IMR-90 (cell line): Measurements from ENCODE around the gene RGS10. TPM values are rescaled to one million over a fixed set of nuclear protein-coding genes. Genes with fewer than 3 reads are reported as not detected.

Source experiments
- ATAC-seq: fragments of 200-7000 bp; cut with Tn5 transposase; 2 replicates; pipeline ENCODE4 v1.9.1; 2020; ENCODE audit warnings: low read depth, mild to moderate bottlenecking, moderate library complexity
- BruUV-seq: library from RNA; stranded (reverse); fragments of 400-500 nt; replicated peaks from 2 replicates; lab custom pipeline; 2021; lab: Mats Ljungman, UMichigan
- CTCF ChIA-PET: fragments of 300-600 bp; formaldehyde crosslinking; extraction: SDS; loops from one replicate; lab custom pipeline; 2021; ENCODE audit warnings: antibody characterized with exemption; lab: Yijun Ruan, JAX
- POLR2A ChIA-PET: fragments of 300-600 bp; sonication (Branson Sonifier 250); formaldehyde crosslinking; loops from one replicate; lab custom pipeline; 2022; ENCODE audit warnings: antibody characterized with exemption; ENCODE audit not compliant: unreplicated experiment; lab: Charles Lee
- DNase-seq: peaks from one replicate; pipeline ENCODE4 v3.0.0; 2013
- H2AFZ ChIP-seq: replicated peaks from 2 replicates; pipeline ENCODE3; 2013; ENCODE audit warnings: low read length, mild to moderate bottlenecking; ENCODE audit not compliant: poor library complexity
- H2AK5ac ChIP-seq: 2 replicates; pipeline ENCODE4 v1.6.1; 2013; ENCODE audit warnings: low read depth, low read length, inconsistent platforms
- H2AK9ac ChIP-seq: replicated peaks from 2 replicates; pipeline ENCODE3; 2013; ENCODE audit warnings: mild to moderate bottlenecking, low read depth, low read length, moderate library complexity; ENCODE audit not compliant: poor library complexity
- H2BK120ac ChIP-seq: 2 replicates; pipeline ENCODE4 v1.6.1; 2013; ENCODE audit warnings: low read depth, low read length, inconsistent platforms
- H2BK15ac ChIP-seq: 3 replicates; pipeline ENCODE4 v1.6.1; 2013; ENCODE audit warnings: low read depth, low read length, inconsistent platforms
- H2BK20ac ChIP-seq: 2 replicates; pipeline ENCODE4 v1.6.1; 2013; ENCODE audit warnings: low read depth, mild to moderate bottlenecking, inconsistent platforms, low read length, moderate library complexity
- H2BK5ac ChIP-seq: 2 replicates; pipeline ENCODE4 v1.6.1; 2013; ENCODE audit warnings: mild to moderate bottlenecking, low read depth, low read length, inconsistent platforms; ENCODE audit not compliant: poor library complexity, severe bottlenecking
- H3K14ac ChIP-seq: replicated peaks from 2 replicates; pipeline ENCODE4 v1.6.1; 2013; ENCODE audit warnings: low read depth, low read length, inconsistent platforms
- H3K18ac ChIP-seq: 2 replicates; pipeline ENCODE4 v1.6.1; 2013; ENCODE audit warnings: low read depth, low read length, control low read depth
- H3K23ac ChIP-seq: 2 replicates; pipeline ENCODE4 v1.6.1; 2013; ENCODE audit warnings: low read depth, low read length, inconsistent platforms
- H3K27ac ChIP-seq: 2 replicates; pipeline ENCODE4 v1.5.1; 2013; ENCODE audit warnings: mild to moderate bottlenecking, control low read depth, low read length; ENCODE audit not compliant: insufficient read depth
- H3K27me3 ChIP-seq: 2 replicates; pipeline ENCODE4 v1.6.1; 2013; ENCODE audit warnings: low read length; ENCODE audit not compliant: control insufficient read depth, insufficient read depth
- H3K36me3 ChIP-seq: 2 replicates; pipeline ENCODE4 v1.6.1; 2013; ENCODE audit warnings: low read length, mixed read lengths; ENCODE audit not compliant: control insufficient read depth, insufficient read depth
- H3K4ac ChIP-seq: 2 replicates; pipeline ENCODE4 v1.6.1; 2013; ENCODE audit warnings: low read depth, low read length, inconsistent platforms
- H3K4me1 ChIP-seq: 2 replicates; pipeline ENCODE4 v1.6.1; 2013; ENCODE audit warnings: low read length, mixed read lengths; ENCODE audit not compliant: control insufficient read depth, insufficient read depth
- H3K4me2 ChIP-seq: 2 replicates; pipeline ENCODE4 v1.6.1; 2013; ENCODE audit warnings: low read depth, mild to moderate bottlenecking, control low read depth, low read length, moderate library complexity
- H3K4me3 ChIP-seq: 2 replicates; pipeline ENCODE4 v1.5.1; 2013; ENCODE audit warnings: low read depth, mild to moderate bottlenecking, control low read depth, low read length, moderate library complexity; ENCODE audit not compliant: insufficient read depth
- H3K56ac ChIP-seq: 2 replicates; pipeline ENCODE4 v1.6.1; 2013; ENCODE audit warnings: low read length, inconsistent platforms; ENCODE audit not compliant: insufficient read depth; ENCODE audit errors: extremely low read depth
- H3K79me1 ChIP-seq, 2 experiments: 2 replicates each; pipeline ENCODE4 v1.6.1; 2013; ENCODE audit warnings: low read length in 2 of 2, inconsistent platforms in 1 of 2, low read depth in 1 of 2
- H3K9ac ChIP-seq: 2 replicates; pipeline ENCODE4 v1.6.1; 2013; ENCODE audit warnings: low read depth, low read length, control low read depth
- H3K9me1 ChIP-seq: 2 replicates; pipeline ENCODE4 v1.6.1; 2013; ENCODE audit warnings: low read length, inconsistent platforms; ENCODE audit not compliant: insufficient read depth
- H3K9me3 ChIP-seq: 2 replicates; pipeline ENCODE4 v1.6.1; 2013; ENCODE audit warnings: low read length; ENCODE audit not compliant: control insufficient read depth, insufficient read depth
- H4K20me1 ChIP-seq: 2 replicates; pipeline ENCODE4 v1.6.1; 2013; ENCODE audit warnings: low read length, inconsistent platforms; ENCODE audit not compliant: insufficient read depth
- H4K5ac ChIP-seq: 2 replicates; pipeline ENCODE4 v1.6.1; 2013; ENCODE audit warnings: mild to moderate bottlenecking, low read depth, low read length, control low read depth
- H4K8ac ChIP-seq, 2 experiments: 2 replicates each; pipeline ENCODE4 v1.6.1; 2013; ENCODE audit warnings: low read depth in 2 of 2, low read length in 2 of 2, control low read depth in 1 of 2, inconsistent platforms in 1 of 2
- H4K91ac ChIP-seq: 2 replicates; pipeline ENCODE4 v1.6.1; 2013; ENCODE audit warnings: low read depth, low read length, inconsistent platforms; ENCODE audit not compliant: insufficient read depth
- BHLHE40 ChIP-seq: fragments of 150-350 bp; IDR thresholded peaks from 2 replicates; pipeline ENCODE4 v1.6.1; 2016; ENCODE audit warnings: mild to moderate bottlenecking, low read depth, low read length
- CEBPB ChIP-seq: IDR thresholded peaks from 2 replicates; pipeline ENCODE4 v1.6.1; 2012; ENCODE audit warnings: low read depth, low read length, improper control_type of control experiment
- CHD1 ChIP-seq: IDR thresholded peaks from 2 replicates; pipeline ENCODE4 v1.6.1; 2012; ENCODE audit warnings: low read depth, low read length, improper control_type of control experiment
- FOS ChIP-seq: fragments of 150-350 bp; IDR thresholded peaks from 2 replicates; pipeline ENCODE4 v1.6.1; 2016; ENCODE audit warnings: low read depth, low read length
- MAZ ChIP-seq: IDR thresholded peaks from 2 replicates; pipeline ENCODE4 v1.6.1; 2012; ENCODE audit warnings: low read depth, mild to moderate bottlenecking, low read length, improper control_type of control experiment, moderate library complexity, borderline replicate concordance
- MXI1 ChIP-seq: IDR thresholded peaks from 2 replicates; pipeline ENCODE4 v1.6.1; 2012; ENCODE audit warnings: low read depth, mild to moderate bottlenecking, low read length, moderate library complexity, borderline replicate concordance
- NFE2L2 ChIP-seq: fragments of 150-350 bp; IDR thresholded peaks from 2 replicates; pipeline ENCODE4 v1.6.1; 2016; ENCODE audit warnings: low read depth, mild to moderate bottlenecking, low read length
- POLR2A ChIP-seq: IDR thresholded peaks from 2 replicates; pipeline ENCODE4 v1.6.1; 2012; ENCODE audit warnings: mild to moderate bottlenecking, low read depth, low read length
- RAD21 ChIP-seq: IDR thresholded peaks from 2 replicates; pipeline ENCODE4 v1.6.1; 2012; ENCODE audit warnings: low read length, improper control_type of control experiment
- RCOR1 ChIP-seq: IDR thresholded peaks from 2 replicates; pipeline ENCODE4 v1.6.1; 2012; ENCODE audit warnings: mild to moderate bottlenecking, low read length, improper control_type of control experiment; ENCODE audit not compliant: insufficient replicate concordance
- RFX5 ChIP-seq: IDR thresholded peaks from 2 replicates; pipeline ENCODE4 v1.8.0; 2012; ENCODE audit warnings: low read depth, mild to moderate bottlenecking, low read length, moderate library complexity
- SMC3 ChIP-seq: fragments of 150-350 bp; IDR thresholded peaks from 2 replicates; pipeline ENCODE4 v1.6.1; 2016; ENCODE audit warnings: low read depth, mild to moderate bottlenecking, antibody characterized with exemption, low read length, moderate library complexity
- WGBS, 2 experiments: methylation state at CpG; one replicate each; pipeline versions ENCODE4 v1.1.5 to v1.1.7; 2013; ENCODE audit warnings: missing lambda C conversion rate in 2 of 2; ENCODE audit not compliant: insufficient read length in 1 of 2; ENCODE audit errors: extremely low coverage in 2 of 2; 5-methylcytosine and 5-hydroxymethylcytosine counted together
- dilution Hi-C: fragments of 300-500 bp; cut with HindIII; formaldehyde crosslinking; loops from one replicate; pipeline ENCODE4 v1.14.3; 2018; ENCODE audit warnings: low sequenced_read_pairs; ENCODE audit not compliant: unreplicated experiment
- in situ Hi-C: fragments of 300-500 bp; cut with MboI; formaldehyde crosslinking; loops from 3 replicates; pipeline ENCODE4 v1.14.3; 2019; ENCODE audit warnings: low sequenced_read_pairs, inconsistent platforms, mixed read lengths
- intact Hi-C: fragments of 100-400 bp; cut with micrococcal nuclease; formaldehyde crosslinking; loops from 2 replicates; pipeline ENCODE4 v1.10.0; 2022
- polyA plus RNA-seq, 3 experiments: library from polyadenylated mRNA; depleted of rRNA; stranded (reverse); fragments of >200 nt; gene quantifications; 2 replicates each; pipeline ENCODE4 v1.2.3, GENCODE V29; 2012; ENCODE audit warnings: low replicate concordance in 1 of 3
- total RNA-seq: library from RNA; depleted of rRNA; stranded (reverse); fragments of >200 nt; gene quantifications from 2 replicates; pipeline ENCODE4 v1.2.3, GENCODE V29; 2012
- TF ChIP-seq, protein P1 (sequence below): conservative IDR thresholded peaks from 2 replicates; pipeline ENCODE4 v1.5.1; 2012; ENCODE audit warnings: mild to moderate bottlenecking, low read depth, low read length, improper control_type of control experiment
- TF ChIP-seq, protein P2 (sequence below): fragments of 150-350 bp; IDR thresholded peaks from 2 replicates; pipeline ENCODE4 v1.6.1; 2016; ENCODE audit warnings: low read depth, mild to moderate bottlenecking, low read length, moderate library complexity, borderline replicate concordance

RGS10 gene
- total and polyA plus RNA-seq, 2 of the 4 experiments (the other 2 are of a cell fraction): 35.3 to 89.7 TPM

DNA sequence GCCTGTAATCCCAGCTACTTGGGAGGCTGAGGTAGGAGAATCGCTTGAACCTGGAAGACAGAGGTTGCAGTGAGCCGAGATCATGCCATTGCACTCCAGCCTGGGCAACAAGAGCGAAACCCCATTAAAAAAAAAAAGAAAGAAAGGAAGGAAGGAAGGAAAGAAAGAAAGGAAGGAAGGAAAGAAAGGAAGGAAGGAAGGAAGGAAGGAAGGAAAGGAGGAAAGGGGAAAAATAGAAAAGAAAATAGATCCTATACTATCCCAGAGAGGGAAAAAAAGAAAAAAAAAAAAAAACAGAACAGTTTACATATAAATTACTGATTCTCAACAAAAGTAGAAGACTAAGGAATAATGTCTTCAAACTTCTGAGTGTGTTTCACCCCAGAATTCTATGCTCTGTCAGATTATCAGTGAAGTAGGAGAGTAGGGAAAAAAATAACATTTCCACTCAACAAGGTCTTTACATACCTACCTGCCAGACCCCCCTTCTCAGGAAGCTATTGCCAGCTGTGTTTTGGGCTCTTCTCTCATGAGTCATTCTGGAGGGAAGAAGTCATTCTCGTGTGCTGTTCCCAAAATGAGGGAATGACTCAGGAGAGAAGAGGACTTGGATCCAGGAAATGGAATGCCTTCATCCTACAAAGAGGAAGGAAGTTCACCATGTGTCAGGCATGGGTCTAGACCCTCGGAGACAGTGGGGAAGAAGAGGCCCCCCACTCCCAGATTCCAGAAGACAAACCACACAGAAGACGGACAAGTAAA is 20.9 kb downstream of the RGS10 start (continued):
- TF ChIP-seq RCOR1 (no peak), BHLHE40 (peak; percentile 72)

DNA sequence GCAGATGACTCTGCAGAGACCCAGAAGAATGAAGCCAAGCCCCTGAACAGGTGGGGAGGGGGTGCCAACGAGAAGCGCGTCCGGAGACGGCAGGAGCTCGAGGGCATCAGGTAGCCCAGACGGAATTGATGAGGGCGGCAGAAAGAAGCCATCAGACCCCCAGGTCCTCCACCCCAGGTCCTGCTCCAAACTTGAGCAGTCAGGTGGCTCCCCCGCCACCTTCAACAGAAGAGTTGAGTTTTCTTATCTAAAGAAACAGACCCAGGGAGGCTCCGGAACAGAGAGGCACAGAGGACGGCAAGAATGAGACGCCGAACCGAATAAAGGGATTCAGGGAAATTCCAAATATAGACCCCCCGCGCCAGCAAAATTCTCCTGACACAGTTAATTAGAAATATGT is 22.2 kb downstream of the RGS10 start:
- Histone ChIP-seq H3K23ac (no peak overlapping the region), H2AK9ac (peak overlapping the region; percentile 85), H2BK120ac (peak overlapping the region; percentile 19; the same call in 1 of the 2 replicates), H3K27me3 (no peaks in the 10 kb centered on the region), H3K9ac (no peak overlapping the region), H3K36me3 (peaks cover 60% of the 10 kb centered on the region), H2BK5ac (no peak overlapping the region), H2BK20ac (peak overlapping the region; percentile 49; the same call in 1 of the 2 replicates), H2AK5ac (peak overlapping the region; percentile 78), H3K56ac (no peak overlapping the region), H4K91ac (peak overlapping the region; percentile 21; the same call in 1 of the 2 replicates), H3K4me1 (peaks cover 24% of the 10 kb centered on the region), H2BK15ac (no peak overlapping the region), H4K20me1 (no peaks in the 10 kb centered on the region), H3K4me2 (no peak overlapping the region), H3K4me3 (no peak overlapping the region), H3K9me3 (no peaks in the 10 kb centered on the region), H2AFZ (no peak overlapping the region), H3K9me1 (peaks cover 44% of the 10 kb centered on the region), H4K8ac (no peak overlapping the region), H3K14ac (no peak overlapping the region), H4K5ac (no peak overlapping the region), H3K27ac (no peak overlapping the region), H3K18ac (no peak overlapping the region), H3K4ac (peak overlapping the region; percentile 57), H3K79me1 (peaks cover 20 to 82% of the 10 kb centered on the region in 2 experiments)
- dilution Hi-C loops (no loop called here), intact Hi-C loops (no loop called here), in situ Hi-C loops (no loop called here)
- POLR2A ChIA-PET: no interaction called here
- CTCF ChIA-PET: no interaction called here
- 100% methylated on average over 1 of the region's 16 CpGs; no CpG with 5 or more reads in 1 of the 2 experiments for WGBS, 2 experiments
- ATAC-seq (no peak), DNase-seq (no peak)
- no TSS peak for BruUV-seq
- TF ChIP-seq CEBPB: no peak
- no peak for TF ChIP-seq NFE2L2
- no peak for TF ChIP-seq MXI1
- TF ChIP-seq RCOR1: no peak
- no peak for TF ChIP-seq BHLHE40
- no peak for TF ChIP-seq MAZ
- TF ChIP-seq CHD1: no peak
- TF ChIP-seq, protein P1, sequence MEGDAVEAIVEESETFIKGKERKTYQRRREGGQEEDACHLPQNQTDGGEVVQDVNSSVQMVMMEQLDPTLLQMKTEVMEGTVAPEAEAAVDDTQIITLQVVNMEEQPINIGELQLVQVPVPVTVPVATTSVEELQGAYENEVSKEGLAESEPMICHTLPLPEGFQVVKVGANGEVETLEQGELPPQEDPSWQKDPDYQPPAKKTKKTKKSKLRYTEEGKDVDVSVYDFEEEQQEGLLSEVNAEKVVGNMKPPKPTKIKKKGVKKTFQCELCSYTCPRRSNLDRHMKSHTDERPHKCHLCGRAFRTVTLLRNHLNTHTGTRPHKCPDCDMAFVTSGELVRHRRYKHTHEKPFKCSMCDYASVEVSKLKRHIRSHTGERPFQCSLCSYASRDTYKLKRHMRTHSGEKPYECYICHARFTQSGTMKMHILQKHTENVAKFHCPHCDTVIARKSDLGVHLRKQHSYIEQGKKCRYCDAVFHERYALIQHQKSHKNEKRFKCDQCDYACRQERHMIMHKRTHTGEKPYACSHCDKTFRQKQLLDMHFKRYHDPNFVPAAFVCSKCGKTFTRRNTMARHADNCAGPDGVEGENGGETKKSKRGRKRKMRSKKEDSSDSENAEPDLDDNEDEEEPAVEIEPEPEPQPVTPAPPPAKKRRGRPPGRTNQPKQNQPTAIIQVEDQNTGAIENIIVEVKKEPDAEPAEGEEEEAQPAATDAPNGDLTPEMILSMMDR: no peak
- TF ChIP-seq FOS: no peak
- TF ChIP-seq RAD21: no peak
- TF ChIP-seq, protein P2, sequence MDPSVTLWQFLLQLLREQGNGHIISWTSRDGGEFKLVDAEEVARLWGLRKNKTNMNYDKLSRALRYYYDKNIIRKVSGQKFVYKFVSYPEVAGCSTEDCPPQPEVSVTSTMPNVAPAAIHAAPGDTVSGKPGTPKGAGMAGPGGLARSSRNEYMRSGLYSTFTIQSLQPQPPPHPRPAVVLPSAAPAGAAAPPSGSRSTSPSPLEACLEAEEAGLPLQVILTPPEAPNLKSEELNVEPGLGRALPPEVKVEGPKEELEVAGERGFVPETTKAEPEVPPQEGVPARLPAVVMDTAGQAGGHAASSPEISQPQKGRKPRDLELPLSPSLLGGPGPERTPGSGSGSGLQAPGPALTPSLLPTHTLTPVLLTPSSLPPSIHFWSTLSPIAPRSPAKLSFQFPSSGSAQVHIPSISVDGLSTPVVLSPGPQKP: no peak
- no peak for TF ChIP-seq POLR2A
- TF ChIP-seq SMC3: no peak
- no peak for TF ChIP-seq RFX5
